ENCODE results near the gene NGB.

NGB gene

GRCh38 chr14:77236814-77237213 is 34.2 kb downstream of the NGB start:
- no peak overlapping the region for H3K4me3 ChIP-seq (replicated peaks; ENCODE audit: insufficient read depth, low read length)
- H3K27me3 ChIP-seq (ENCODE audit: insufficient read depth, poor library complexity, severe bottlenecking) = no peaks in the 10 kb centered on the region

GRCh38 chr14:77231721-77232120 is 39.3 kb downstream of the NGB start:
- Histone ChIP-seq H3K27ac (replicated peaks) (no peak overlapping the region), H3K27me3 (ENCODE audit: insufficient read depth, poor library complexity, severe bottlenecking) (no peaks in the 10 kb centered on the region), H3K4me3 (replicated peaks; ENCODE audit: insufficient read depth, low read length) (no peak overlapping the region)
- no peak for TF ChIP-seq SPI1 (IDR thresholded peaks at IDR 0.05; ENCODE audit: borderline replicate concordance, low read depth)
- TF ChIP-seq GABPA (IDR thresholded peaks at IDR 0.05; ENCODE audit: low read depth) = no peak
- TF ChIP-seq REST (IDR thresholded peaks at IDR 0.05; ENCODE audit: insufficient replicate concordance, low read depth) = no peak
- no peak for TF ChIP-seq CTCF (IDR thresholded peaks at IDR 0.05; ENCODE audit: insufficient read depth, low read length)
- TF ChIP-seq POLR2AphosphoS5 (IDR thresholded peaks at IDR 0.05; ENCODE audit: low read depth) = no peak
- DNase-seq (ENCODE audit: low read depth in 1 of 2, low spot score in 1 of 2) = no peak

More at GRCh38 chr14:77236814-77237213, 34.2 kb downstream of the NGB start:
- H3K27ac ChIP-seq (replicated peaks) = no peak overlapping the region
- TF ChIP-seq POLR2AphosphoS5 (IDR thresholded peaks at IDR 0.05; ENCODE audit: low read depth) (no peak), SPI1 (IDR thresholded peaks at IDR 0.05; ENCODE audit: borderline replicate concordance, low read depth) (no peak), CTCF (IDR thresholded peaks at IDR 0.05; ENCODE audit: insufficient read depth, low read length) (no peak), REST (IDR thresholded peaks at IDR 0.05; ENCODE audit: insufficient replicate concordance, low read depth) (no peak), GABPA (IDR thresholded peaks at IDR 0.05; ENCODE audit: low read depth) (no peak)
- no peak for DNase-seq (ENCODE audit: low read depth in 1 of 2, low spot score in 1 of 2)

GRCh38 chr14:77230914-77231313 is 40.1 kb downstream of the NGB start:
- no peak overlapping the region for H3K4me3 ChIP-seq (replicated peaks; ENCODE audit: insufficient read depth, low read length)
- H3K27me3 ChIP-seq (ENCODE audit: insufficient read depth, poor library complexity, severe bottlenecking) = no peaks in the 10 kb centered on the region
- TF ChIP-seq SPI1 (IDR thresholded peaks at IDR 0.05; ENCODE audit: borderline replicate concordance, low read depth) (no peak), REST (IDR thresholded peaks at IDR 0.05; ENCODE audit: insufficient replicate concordance, low read depth) (no peak), CTCF (IDR thresholded peaks at IDR 0.05; ENCODE audit: insufficient read depth, low read length) (no peak), POLR2AphosphoS5 (IDR thresholded peaks at IDR 0.05; ENCODE audit: low read depth) (no peak), GABPA (IDR thresholded peaks at IDR 0.05; ENCODE audit: low read depth) (no peak)
- no peak for DNase-seq (ENCODE audit: low read depth in 1 of 2, low spot score in 1 of 2)
- H3K27ac ChIP-seq (replicated peaks) = no peak overlapping the region
